HS-27A (cell line): ENCODE results near the gene RBCK1.
"Not testable (repeated sequence)": the region's sequence is repeated elsewhere in the genome, so short reads cannot be mapped to it uniquely, and the experiment has no call there.

ENCODE experiments used
- DNase-seq: peaks from one replicate; pipeline ENCODE4 v3.0.0-alpha.2; 2012; ENCODE audit warnings: low read depth, missing footprints

RBCK1 gene

GRCh38 chr20:376089-376488 lies 32.0 kb upstream of the RBCK1 start:
- no peak for DNase-seq

DNA sequence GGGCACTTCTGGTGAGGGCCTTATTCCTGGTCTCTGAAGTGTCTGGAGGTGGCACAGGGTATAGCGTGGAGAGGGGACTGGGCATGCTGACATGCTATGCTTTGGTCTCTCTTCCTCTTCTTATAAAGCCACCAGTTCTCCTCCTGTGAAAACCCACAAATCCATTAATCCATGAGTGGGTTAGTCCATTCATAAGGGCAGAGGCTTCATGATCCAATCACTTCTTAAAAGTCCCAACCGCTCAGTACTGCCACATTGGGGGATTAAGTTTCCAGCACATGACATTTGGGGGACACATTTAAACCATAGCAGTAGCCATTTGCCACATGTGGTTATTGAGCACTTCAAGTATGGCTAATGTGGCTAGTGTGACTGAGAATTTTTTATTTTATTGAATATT lies 31.3 kb upstream of the RBCK1 start:
- DNase-seq, result no peak

GRCh38 chr20:377578-377977 lies 30.5 kb upstream of the RBCK1 start:
- not testable (repeated sequence) for DNase-seq

DNA sequence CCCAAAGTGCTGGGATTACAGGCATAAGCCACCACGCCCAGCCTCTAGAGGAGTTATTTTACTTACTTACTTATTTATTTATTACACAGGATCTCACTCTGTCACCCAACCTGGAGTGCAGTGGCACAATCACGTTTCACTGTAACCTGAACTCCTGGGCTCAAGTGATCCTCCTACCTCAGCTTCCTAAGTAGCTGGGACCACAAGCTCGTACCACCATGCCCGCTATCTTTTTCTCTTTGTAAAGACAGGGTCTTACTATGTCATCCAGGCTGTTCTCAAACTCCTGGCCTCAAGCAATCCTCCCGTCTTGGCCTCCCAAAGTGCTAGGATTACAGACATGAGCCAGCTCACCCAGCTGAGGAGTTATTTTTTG lies 29.1 kb upstream of the RBCK1 start:
- DNase-seq, result no peak

GRCh38 chr20:380763-381580 lies 27.1 kb upstream of the RBCK1 start:
- no peak for DNase-seq

GRCh38 chr20:381581-382290 lies 26.4 kb upstream of the RBCK1 start:
- no peak for DNase-seq

DNA sequence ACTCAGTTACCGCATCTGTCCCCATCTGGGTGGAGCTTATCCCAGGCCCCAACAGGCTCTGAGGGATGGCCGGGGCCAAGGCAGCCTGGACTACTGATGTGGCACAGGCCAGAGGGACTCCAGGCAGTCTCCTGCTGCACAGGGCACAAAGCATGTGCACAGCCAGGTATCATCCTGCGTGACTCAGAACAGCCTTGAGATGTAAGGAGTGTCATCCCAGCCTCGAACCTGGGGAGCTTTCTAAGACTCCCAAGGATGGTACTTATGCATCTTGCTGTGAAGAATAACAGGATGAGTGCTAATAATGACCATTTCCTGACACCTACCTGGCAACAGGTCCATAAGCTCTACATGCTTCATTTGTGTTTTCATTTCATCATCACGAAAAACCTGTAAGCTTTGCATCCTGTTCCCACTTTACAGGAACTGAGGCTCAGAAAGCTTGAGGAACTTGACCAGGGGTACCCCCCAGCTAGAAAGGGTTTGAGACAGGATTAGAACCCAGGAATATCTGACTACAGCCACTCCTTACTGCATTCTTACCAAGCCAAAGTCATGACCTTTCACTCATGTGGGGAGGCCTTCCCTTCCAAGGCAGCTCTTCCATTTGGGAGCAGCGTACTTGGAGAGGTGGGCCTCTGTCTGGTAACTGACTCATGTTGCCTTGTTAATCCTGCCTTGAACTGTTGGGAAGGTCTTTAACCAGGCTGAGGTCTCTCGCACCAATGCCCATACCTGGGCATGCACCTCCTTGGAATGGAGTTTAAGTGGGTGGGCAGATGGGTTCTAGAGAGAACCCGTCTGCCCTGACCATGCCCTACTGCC lies 25.6 kb upstream of the RBCK1 start:
- no peak for DNase-seq

DNA sequence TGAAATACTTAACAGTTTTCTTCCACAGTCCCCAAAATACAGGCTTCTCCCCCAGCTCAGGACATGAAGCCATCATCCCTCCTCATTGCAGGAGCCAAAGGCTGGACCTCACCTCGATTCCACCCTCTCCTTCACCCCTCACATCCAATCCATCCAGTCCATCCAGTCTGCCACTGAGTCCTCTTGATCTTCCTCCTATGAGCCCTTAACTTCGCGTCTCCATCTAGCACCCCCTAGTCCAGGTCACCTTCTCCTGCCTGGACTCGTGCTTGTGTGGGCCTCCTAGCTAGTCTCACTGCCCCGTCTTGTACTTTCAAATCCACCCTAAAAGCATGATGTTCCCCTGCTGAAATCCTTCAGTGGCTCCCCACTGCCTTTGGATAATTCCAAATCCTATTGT lies 24.2 kb upstream of the RBCK1 start:
- no peak for DNase-seq

DNA sequence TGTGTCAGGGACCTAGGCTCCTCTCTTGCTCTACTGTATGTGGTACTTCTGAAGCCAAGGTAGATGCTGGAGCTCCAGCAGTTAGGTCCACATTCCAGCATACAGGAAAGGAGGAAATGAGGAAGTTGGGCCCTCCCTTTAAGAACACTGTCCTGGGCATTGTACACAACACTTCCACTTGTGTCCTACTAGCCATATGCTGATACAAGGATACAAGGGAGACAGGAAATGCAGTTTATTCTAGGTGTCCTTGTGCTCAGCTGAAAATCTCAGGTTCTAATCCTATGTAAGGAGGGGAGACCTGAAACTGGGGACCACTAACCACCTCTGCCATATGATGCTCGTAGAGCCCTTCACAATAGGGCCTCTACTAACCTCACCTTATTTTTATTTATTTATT lies 23.4 kb upstream of the RBCK1 start:
- DNase-seq, result no peak

GRCh38 chr20:385448-385847 lies 22.7 kb upstream of the RBCK1 start:
- no peak for DNase-seq

DNA sequence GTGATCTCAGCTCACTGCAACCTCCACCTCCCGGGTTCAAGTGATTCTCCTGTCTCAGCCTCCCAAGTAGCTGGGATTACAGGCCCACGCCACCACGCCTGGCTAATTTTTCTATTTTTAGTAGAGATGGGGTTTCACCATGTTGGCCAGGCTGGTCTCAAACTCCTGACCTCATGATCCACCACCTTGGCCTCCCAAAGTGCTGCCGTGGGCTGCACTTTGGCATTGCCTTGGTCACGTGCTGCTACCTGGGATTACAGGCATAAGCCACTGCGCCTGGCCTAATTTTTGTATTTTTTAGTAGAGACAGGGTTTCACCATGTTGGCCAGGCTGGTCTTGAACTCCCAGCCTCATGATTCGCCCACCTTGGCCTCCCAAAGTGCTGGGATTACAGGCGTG lies 21.5 kb upstream of the RBCK1 start:
- DNase-seq, result not testable (repeated sequence)

GRCh38 chr20:387520-387919 lies 20.6 kb upstream of the RBCK1 start:
- no peak for DNase-seq

GRCh38 chr20:388034-388994 lies 19.8 kb upstream of the RBCK1 start:
- no peak for DNase-seq

- DNase-seq, result no peak
Measured at GRCh38 chr20:389220-389619, 18.9 kb upstream of the RBCK1 start.

DNA sequence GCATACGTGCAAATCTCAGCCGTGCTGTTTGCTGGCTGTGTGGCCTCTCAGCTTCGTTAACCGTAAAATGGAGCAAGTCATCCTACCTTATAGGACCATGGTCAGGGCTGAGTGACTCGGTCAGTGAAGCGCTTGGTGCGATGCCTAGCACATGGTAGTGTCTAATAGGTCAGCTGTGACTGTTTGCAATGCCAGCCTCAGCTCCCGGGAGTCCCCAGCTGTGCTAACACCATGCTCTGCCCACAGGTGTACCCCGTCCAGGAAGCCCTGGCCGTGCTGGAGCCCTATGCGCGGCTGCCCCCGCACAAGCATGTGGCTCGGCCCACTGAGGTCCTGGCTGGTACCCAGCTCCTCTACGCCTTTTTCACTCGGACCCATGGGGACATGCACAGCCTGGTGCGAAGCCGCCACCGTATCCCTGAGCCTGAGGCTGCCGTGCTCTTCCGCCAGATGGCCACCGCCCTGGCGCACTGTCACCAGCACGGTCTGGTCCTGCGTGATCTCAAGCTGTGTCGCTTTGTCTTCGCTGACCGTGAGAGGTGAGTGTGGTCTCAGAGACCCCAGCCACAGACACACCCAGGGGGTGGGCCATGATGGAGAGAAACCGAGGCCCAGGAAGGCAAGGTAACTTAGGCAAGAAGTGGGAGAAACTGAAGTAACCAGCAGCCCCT lies 16.9 kb upstream of the RBCK1 start:
- no peak for DNase-seq

DNA sequence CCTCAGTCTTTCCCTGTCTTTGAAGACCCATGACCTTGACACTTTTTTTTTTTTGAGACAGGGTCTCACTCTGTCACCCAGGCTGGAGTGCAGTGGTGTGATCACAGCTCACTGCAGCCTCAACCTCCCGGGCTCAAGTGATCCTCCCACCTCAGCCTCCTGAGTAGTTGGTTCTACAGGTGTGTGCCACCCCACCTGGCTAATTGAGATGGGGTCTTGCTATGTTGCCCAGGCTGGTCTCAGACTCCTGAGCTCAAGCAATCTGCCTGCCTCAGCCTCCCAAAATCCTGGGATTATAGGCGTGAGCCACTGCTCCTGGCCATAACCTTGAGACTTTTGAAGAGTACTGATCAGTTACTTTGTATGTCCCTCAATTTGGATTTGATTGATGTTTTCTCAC lies 14.8 kb upstream of the RBCK1 start:
- not testable (repeated sequence) for DNase-seq

- DNase-seq, result no peak
Measured at GRCh38 chr20:396252-396618, 11.9 kb upstream of the RBCK1 start.

DNA sequence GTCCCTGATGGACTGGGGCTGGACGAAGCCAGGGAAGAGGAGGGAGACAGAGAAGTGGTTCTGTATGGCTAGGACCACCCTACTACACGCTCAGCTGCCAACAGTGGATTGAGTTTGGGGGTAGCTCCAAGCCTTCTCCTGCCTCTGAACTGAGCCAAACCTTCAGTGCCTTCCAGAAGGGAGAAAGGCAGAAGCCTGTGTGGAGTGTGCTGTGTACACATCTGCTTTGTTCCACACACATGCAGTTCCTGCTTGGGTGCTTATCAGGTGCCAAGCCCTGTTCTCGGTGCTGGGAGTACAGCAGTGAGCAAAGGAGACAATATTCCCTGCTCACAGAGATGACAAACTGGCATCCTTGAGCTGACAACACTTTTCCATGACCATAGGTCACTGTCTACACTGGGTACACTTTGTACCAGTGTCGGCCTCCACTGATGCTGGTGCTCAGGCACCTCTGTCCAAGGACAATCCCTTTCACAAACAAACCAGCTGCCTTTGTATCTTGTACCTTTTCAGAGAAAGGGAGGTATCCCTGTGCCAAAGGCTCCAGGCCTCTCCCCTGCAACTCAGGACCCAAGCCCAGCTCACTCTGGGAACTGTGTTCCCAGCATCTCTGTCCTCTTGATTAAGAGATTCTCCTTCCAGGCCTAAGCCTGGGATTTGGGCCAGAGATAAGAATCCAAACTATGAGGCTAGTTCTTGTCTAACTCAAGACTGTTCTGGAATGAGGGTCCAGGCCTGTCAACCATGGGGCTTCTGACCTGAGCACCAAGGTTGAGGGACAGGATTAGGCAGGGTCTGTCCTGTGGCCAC lies 11.3 kb upstream of the RBCK1 start:
- DNase-seq, result no peak

- DNase-seq, result no peak
Measured at GRCh38 chr20:397432-398237, 10.5 kb upstream of the RBCK1 start.
